Activated CD8-positive, alpha-beta memory T cell treated with anti-CD3 and anti-CD28 coated beads for 4 hours (primary cell): Measurements from ENCODE around the gene KLK7.

Experiments used
- DNase-seq, 2 donors: peaks; one replicate each; pipeline ENCODE4 v3.0.0-alpha.2; 2020; ENCODE audit warnings: low read depth in 2 of 2

Gene KLK7

GRCh38 chr19:50932018-50932689 is 51.6 kb downstream of the KLK7 start:
- no peak for DNase-seq

GRCh38 chr19:50931023-50931422 is 52.7 kb downstream of the KLK7 start:
- DNase-seq = no peak

DNA sequence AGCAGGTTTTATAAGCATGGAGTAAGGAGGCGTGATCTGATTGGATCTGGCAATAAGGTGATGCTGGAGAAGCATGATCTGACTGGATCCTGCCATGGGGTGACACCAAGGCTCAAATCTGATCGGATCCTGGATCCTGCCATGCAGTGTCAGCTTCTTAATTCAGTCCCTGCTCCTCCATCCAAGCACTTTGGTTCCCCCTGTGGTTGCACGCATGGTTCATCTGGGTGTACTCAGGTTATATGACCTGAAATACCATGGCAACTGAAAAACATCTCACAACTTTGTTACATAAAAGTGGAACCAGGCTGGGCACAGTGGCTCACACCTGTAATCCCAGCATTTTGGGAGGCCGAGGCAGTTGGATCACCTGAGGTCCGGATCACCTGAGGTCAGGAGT is 54.9 kb downstream of the KLK7 start:
- DNase-seq = no peak
